CD4-positive, alpha-beta T cell (primary cell): ENCODE measurements around the gene PIEZO1. TPM values are rescaled to one million over a fixed set of nuclear protein-coding genes. Genes with fewer than 3 reads are reported as not detected.

ENCODE experiments used
- ATAC-seq: fragments of 200-7000 bp; cut with Tn5 transposase; one replicate; pipeline ENCODE4 v1.10.0; 2022; ENCODE audit warnings: mild to moderate bottlenecking; ENCODE audit not compliant: poor library complexity
- CTCF ChIA-PET: fragments of 350-600 bp; sonication (Branson Sonifier 250); formaldehyde crosslinking; loops from one replicate; lab custom pipeline; 2021; ENCODE audit warnings: antibody characterized with exemption, inconsistent platforms; lab: Charles Lee
- POLR2A ChIA-PET: fragments of 350-600 bp; sonication (Branson Sonifier 250); formaldehyde crosslinking; loops from one replicate; lab custom pipeline; 2021; ENCODE audit warnings: antibody characterized with exemption, inconsistent platforms; lab: Charles Lee
- DNase-seq, 14 experiments: peaks; one replicate each; pipeline ENCODE4 v3.0.0-alpha.2; 2013 to 2020; ENCODE audit warnings: mixed read lengths in 2 of 14
- H3K27ac ChIP-seq, 2 donors: one replicate each; pipeline versions ENCODE4 v1.5.1 to v1.7.0; 2013; ENCODE audit warnings: low read length in 2 of 2, low read depth in 1 of 2, mild to moderate bottlenecking in 1 of 2
- H3K27me3 ChIP-seq, 2 experiments: 1 replicate in 1 of 2; 2 replicates in 1 of 2; pipeline versions ENCODE4 v1.6.1 to v1.7.0; 2013; ENCODE audit warnings: low read length in 2 of 2, control low read depth in 1 of 2, mild to moderate bottlenecking in 1 of 2, moderate library complexity in 1 of 2; ENCODE audit not compliant: insufficient read depth in 2 of 2, control insufficient read depth in 1 of 2
- H3K36me3 ChIP-seq: one replicate; pipeline ENCODE4 v1.6.1; 2013; ENCODE audit warnings: low read length, control low read depth; ENCODE audit not compliant: insufficient read depth
- H3K4me1 ChIP-seq: one replicate; pipeline ENCODE4 v1.6.1; 2013; ENCODE audit warnings: low read length, control low read depth; ENCODE audit not compliant: insufficient read depth
- H3K4me3 ChIP-seq: one replicate; pipeline ENCODE4 v1.5.1; 2013; ENCODE audit warnings: mild to moderate bottlenecking, low read length, moderate library complexity
- H3K9me3 ChIP-seq, 2 experiments: 1 replicate in 1 of 2; 2 replicates in 1 of 2; pipeline versions ENCODE4 v1.6.1 to v1.7.0; 2013; ENCODE audit warnings: low read length in 2 of 2, mild to moderate bottlenecking in 2 of 2, control low read depth in 1 of 2, moderate library complexity in 1 of 2; ENCODE audit not compliant: control insufficient read depth in 1 of 2, insufficient read depth in 1 of 2
- H3K27ac Mint-ChIP-seq: one replicate; pipeline ENCODE4 v1.8.0; 2020; ENCODE audit warnings: mixed read lengths
- H3K27me3 Mint-ChIP-seq: one replicate; pipeline ENCODE4 v1.8.0; 2021; ENCODE audit warnings: mixed read lengths
- H3K36me3 Mint-ChIP-seq: one replicate; pipeline ENCODE4 v1.8.0; 2021; ENCODE audit warnings: low read depth, mixed read lengths
- H3K4me1 Mint-ChIP-seq: one replicate; pipeline ENCODE4 v1.8.0; 2021; ENCODE audit warnings: low read depth, mixed read lengths
- H3K4me3 Mint-ChIP-seq: one replicate; pipeline ENCODE4 v1.8.0; 2020; ENCODE audit warnings: mild to moderate bottlenecking, mixed read lengths
- H3K9me3 Mint-ChIP-seq: one replicate; pipeline ENCODE4 v1.8.0; 2020; ENCODE audit warnings: mixed read lengths
- CTCF ChIP-seq: fragments of 200-600 bp; IDR thresholded peaks from one replicate; pipeline ENCODE4 v1.8.0; 2022; ENCODE audit warnings: antibody characterized with exemption, mild to moderate bottlenecking
- intact Hi-C, 2 experiments: fragments of 100-400 bp; cut with DNase I in 1 of 2; cut with micrococcal nuclease in 1 of 2; formaldehyde crosslinking; loops; one replicate each; pipeline versions ENCODE4 v1.15.1 to v1.9.0; 2023 to 2025; cut with DNase I, micrococcal nuclease
- total RNA-seq, 174 experiments: library from RNA in 2 of 174; stranded (reverse) in 2 of 174; gene quantifications; one replicate each; pipeline ENCODE4 v1.2.3 and lab custom pipeline; 2021 to 2026

PIEZO1 gene
- total RNA-seq, 2 experiments from 2014 or later = 142 to 146 TPM

- ChIA-PET POLR2A (no interaction called here), CTCF (no interaction called here)
- no peak overlapping the region for H3K4me3 ChIP-seq
- no peaks in the 10 kb centered on the region for H3K9me3 Mint-ChIP-seq
- H3K4me1 Mint-ChIP-seq = peaks cover 21% of the 10 kb centered on the region
- peaks cover 38% of the 10 kb centered on the region for H3K4me1 ChIP-seq
- peaks cover 38% of the 10 kb centered on the region for H3K36me3 Mint-ChIP-seq
- no peak overlapping the region for H3K27ac ChIP-seq
- no peaks in the 10 kb centered on the region for H3K27me3 ChIP-seq
- TF ChIP-seq CTCF = no peak
- H3K27ac Mint-ChIP-seq = no peak overlapping the region
- ATAC-seq = no peak
- peaks cover 55% of the 10 kb centered on the region for H3K36me3 ChIP-seq
- H3K27me3 Mint-ChIP-seq = no peaks in the 10 kb centered on the region
- intact Hi-C loops = no loop called here
- DNase-seq = no peak
- no peak overlapping the region for H3K4me3 Mint-ChIP-seq
- no peaks in the 10 kb centered on the region for H3K9me3 ChIP-seq
Observed at GRCh38 chr16:88678224-88678979, 106.6 kb downstream of the PIEZO1 start.

GRCh38 chr16:88677721-88678120 lies 107.3 kb downstream of the PIEZO1 start:
- no peak overlapping the region for H3K27ac Mint-ChIP-seq
- H3K9me3 ChIP-seq = no peaks in the 10 kb centered on the region
- peaks cover 33% of the 10 kb centered on the region for H3K4me1 ChIP-seq
- no peak for ATAC-seq
- no peak overlapping the region for H3K4me3 ChIP-seq
- peaks cover 20% of the 10 kb centered on the region for H3K4me1 Mint-ChIP-seq
- H3K36me3 ChIP-seq = peaks cover 55% of the 10 kb centered on the region
- H3K27me3 Mint-ChIP-seq = no peaks in the 10 kb centered on the region
- H3K27ac ChIP-seq = no peak overlapping the region
- H3K36me3 Mint-ChIP-seq = peaks cover 38% of the 10 kb centered on the region
- ChIA-PET CTCF (no interaction called here), POLR2A (no interaction called here)
- TF ChIP-seq CTCF = no peak
- no peak overlapping the region for H3K4me3 Mint-ChIP-seq
- no peaks in the 10 kb centered on the region for H3K9me3 Mint-ChIP-seq
- H3K27me3 ChIP-seq = no peaks in the 10 kb centered on the region
- intact Hi-C loops = no loop called here
- DNase-seq = no peak

- no peak for DNase-seq
- no peak for TF ChIP-seq CTCF
- Histone ChIP-seq H3K4me1 (peaks cover 24% of the 10 kb centered on the region), H3K27me3 (no peaks in the 10 kb centered on the region), H3K27ac (no peak overlapping the region), H3K36me3 (peaks cover 56% of the 10 kb centered on the region), H3K9me3 (no peaks in the 10 kb centered on the region), H3K4me3 (no peak overlapping the region)
- Mint-ChIP-seq H3K4me3 (no peak overlapping the region), H3K27me3 (no peaks in the 10 kb centered on the region), H3K9me3 (no peaks in the 10 kb centered on the region), H3K36me3 (peaks cover 31% of the 10 kb centered on the region), H3K4me1 (peaks cover 10% of the 10 kb centered on the region), H3K27ac (no peak overlapping the region)
- POLR2A ChIA-PET = no interaction called here
- ATAC-seq = no peak
- CTCF ChIA-PET = no interaction called here
- intact Hi-C loops = no loop called here
Observed at GRCh38 chr16:88676502-88677242, 108.3 kb downstream of the PIEZO1 start.
